Stimulated activated CD8-positive, alpha-beta memory T cell treated with anti-CD3 and anti-CD28 coated beads, Interleukin-12 subunit alpha, Interleukin-12 subunit beta, amount 100 ng/mL, for 24 hours (primary cell): ENCODE results near the gene CYP1A2.

ENCODE experiments used
- DNase-seq: peaks from one replicate; pipeline ENCODE4 v3.0.0-alpha.2; 2020; ENCODE audit errors: extremely low read depth

The CYP1A2 gene

DNA sequence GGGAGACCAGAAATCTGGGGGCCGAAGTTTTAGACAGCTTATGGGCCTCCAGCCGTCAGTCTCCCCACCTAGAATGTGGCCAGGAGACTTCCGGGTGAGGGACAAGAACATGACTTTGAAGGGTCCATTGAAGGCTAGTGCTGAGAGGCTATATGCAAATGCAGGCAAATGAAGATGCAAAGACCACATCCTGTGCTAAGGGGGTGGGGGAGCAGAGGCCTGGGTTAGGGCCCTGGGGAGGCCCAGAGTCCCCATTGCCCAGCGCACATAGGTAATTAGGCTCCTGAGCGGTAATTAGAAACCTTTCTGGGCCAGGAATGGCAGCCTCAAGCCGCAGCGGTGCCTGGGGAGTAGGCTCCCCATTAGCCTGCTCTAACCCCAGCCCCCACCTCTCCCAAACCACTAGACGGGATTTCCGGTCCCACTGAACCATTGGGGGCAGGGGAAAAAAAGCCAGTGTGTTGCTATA lies 40.1 kb downstream of the CYP1A2 start:
- no peak for DNase-seq

DNA sequence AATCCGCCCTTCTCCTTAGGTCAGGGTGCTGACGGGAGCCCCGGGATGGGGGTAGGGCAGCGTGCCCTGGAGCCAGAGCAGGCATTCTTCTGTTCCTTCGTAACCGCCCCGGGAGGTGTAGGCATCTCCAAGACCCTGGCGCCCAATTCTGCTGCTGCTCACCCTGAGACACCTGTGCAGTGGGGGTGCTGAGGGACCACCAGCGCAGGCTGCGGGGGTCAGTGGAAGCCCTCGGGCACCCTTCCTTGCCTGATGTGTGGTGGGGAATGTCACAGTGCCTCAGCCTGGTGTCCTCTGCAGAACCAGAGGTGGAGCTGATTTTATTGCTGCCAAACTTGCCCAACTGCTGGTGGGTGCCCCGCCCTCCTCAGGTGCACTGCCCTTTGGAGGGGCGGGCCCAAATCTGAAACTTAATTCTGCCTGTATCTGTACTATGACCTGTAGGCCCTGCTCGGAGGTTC lies 40.6 kb downstream of the CYP1A2 start:
- DNase-seq = no peak

DNA sequence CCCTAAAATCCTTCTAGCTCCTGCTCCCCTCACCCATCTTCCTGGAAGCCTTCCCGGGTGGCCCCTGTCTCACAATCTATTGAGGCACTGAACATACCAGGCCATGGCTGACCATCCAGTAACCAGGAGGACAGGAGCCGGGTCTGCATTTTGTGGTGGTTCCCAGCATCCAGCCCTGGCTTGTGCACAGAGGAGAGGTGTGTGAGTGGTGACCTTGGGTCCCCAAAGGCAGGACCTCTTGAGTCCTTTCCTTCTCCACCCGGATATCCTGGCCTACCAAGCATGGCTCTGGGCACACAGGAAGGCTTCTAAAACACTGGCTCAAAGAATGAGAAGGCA lies 41.1 kb downstream of the CYP1A2 start:
- no peak for DNase-seq

DNA sequence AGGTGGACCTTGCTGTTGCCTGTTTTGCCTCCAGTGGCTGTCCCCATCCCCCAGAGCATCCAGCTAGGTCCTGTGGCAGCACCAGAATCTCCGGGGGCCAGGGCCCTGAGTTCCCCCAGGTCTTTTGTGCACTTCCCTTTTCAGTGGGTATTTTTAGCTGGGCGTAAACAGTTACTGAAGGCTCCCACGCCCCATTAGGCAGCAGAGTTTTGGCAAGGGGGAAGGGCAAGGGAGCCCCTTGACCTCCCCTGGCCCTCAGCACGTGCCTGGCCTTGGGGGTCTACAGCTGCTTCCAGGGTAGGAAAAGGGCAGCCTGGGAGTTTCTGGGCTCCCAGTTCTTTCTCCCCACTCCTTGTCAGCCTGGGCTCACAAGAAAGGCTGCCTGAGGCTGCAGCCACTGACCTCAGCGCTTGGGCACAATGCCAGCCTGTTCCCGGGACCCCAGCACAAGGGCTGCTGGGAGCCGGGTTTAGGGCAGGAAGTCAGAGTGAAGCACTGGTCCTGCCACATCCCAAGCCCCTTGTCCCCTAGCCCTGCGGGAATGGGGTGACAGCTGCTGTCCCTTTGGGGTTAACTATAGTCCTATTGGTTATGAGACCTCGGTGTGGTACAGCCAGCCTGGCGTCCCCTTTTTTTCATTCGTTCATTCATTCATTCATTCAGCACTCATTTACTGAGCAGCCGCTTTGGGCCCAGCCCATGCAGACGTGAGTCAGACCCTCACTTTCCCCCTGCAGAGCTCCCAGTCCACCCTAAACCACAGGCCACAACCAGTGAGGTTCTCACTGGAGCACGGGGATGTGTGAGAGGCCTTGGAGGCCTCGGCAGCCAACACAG lies 41.7 kb downstream of the CYP1A2 start:
- DNase-seq = no peak

DNA sequence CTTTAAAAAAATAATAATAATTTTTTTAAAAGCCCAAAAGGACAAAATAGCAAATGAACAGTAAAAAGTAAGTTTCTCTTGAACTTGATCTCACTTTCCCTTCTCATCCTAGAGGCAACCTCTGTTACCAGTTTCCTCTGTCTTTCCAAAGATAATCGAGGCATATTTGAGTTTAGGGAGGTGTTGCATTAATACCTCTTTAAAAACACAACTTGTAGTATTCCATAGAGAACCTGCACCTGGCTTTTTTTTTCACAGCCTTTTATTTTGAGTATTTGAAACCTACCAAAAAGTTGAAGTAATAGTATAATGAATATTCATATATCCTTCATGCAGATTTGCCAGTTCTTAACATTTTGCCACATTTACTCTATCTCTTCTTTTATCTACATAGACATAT lies 42.4 kb downstream of the CYP1A2 start:
- no peak for DNase-seq

DNA sequence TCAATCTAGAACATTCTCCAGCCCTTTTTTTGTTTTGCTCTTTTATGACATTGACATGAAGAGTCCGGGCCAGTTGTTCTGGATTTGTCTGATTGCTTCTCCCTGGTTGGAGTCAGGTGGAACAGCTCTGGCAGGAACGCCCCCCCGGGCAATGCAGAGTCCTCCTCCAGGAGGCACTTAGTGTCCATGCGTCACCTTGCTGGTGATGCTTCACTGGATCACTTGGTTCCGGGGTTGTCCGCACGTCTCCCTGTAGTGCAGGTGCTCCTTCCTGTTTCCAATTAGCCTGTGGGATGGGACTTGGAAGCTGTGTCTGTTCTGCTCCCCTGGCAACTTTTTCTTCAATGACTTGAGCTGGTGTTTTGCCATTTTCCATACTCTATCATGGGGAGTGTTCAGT lies 43.0 kb downstream of the CYP1A2 start:
- DNase-seq = no peak

DNA sequence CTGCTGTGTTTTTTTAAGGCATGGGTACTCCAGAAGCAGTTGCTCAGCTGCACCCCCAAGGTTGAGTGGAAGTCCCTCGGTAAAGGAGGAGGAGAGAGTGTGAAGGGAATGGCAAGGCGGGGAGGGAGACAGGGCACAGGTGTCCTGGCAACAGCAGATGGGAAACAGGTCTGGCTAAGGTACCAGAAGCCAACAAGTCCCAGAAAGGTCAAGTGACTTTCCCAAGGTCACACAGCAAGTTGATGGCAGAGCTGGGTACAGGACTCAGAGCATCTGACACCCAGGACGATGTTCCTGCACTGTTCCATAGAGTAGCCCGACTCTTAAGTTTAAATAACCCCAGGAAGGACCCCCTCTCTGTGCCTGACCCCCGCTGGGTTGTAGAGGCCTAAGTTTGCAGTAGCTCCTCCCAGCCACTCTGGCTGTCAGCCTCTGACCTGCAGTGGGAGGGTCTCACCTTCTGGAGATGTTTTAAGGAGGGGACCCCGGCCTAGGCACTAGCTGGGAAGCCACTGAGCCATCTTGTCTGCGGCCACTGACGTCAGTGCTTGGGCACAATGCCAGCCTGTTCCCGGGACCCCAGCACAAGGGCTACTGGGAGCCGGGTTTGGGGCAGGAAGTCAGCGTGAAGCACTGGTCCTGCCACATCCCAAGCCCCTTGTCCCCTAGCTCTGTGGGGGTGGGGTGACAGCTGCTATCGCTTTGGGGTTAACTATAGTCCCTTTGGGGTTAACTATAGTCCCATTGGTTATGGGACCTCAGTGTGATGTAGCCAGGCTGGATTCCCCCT lies 43.8 kb downstream of the CYP1A2 start:
- DNase-seq = no peak

DNA sequence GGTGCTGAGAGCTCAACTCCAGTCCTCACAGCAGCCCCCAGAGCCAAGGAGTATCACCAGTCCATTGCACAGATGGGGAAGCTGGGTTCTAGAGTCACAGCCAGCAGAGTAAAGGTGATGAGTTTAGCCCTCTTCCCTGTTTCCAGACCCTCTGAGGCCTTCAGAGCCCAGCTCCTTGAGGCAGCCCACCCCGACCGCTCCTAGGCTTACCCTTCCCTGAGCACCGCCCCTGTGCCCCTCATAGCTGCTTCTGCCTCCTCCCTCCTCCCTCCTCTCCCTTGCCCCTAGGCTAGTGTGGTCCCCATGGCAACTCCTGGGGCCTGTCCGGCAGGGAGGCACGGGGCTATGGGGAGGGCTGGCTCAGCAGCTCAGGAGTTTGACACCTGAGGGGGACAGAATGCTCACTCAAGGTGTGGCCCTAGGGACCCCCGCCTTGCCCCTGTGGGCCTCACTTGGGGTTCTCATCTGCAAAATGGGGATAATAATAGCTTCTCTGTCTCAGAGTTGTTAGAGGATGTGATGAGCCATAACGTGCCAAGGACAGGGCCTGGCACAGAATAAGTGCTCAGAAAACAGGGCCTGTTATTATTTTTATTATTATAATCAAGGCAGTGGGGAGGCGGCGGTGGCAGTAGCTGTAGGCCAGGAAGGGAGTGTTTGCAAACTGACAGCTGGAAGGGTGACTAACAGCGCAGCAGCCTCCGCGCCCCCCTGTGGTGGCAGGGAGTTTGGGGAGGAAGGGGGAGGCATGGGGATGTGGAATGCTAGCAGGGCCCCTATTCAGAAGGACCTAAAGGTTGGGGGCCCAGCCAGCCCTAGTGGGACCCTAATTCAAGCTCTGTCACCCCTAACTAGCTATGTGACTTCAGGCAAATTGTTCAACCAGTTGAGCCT lies 44.7 kb downstream of the CYP1A2 start:
- DNase-seq = no peak

DNA sequence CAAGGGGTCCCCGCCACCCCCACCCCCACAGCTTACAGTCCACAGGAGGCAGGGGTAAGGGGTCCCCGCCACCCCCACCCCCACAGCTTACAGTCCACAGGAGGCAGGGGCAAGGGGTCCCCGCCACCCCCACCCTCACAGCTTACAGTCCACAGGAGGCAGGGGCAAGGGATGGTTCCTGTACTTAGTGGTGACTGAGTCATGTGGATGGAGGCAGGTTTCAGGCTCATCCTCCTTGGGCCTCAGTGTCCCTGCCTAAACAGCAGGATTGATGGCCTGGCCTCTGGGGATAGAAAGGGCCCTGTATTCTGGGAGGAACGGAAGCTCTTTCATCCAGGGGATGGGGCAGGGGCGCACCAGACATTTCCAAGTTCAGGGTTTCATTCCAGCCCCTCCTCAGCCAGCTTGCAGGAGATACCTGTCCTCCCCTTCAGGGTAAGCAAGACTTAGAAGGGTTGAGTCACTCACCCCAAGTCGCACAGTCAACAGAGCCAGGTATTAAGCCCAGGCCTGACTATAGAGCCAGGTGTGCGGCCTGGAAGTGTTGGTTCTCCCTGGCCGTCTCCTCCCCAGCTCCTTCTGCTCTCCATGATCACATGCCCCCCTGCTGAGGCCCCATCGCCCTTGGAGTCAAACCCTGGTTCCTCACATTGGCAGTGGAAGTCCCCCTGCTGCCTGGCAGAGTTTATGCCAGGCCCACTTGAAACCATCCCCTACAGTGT lies 45.8 kb downstream of the CYP1A2 start:
- DNase-seq = no peak

DNA sequence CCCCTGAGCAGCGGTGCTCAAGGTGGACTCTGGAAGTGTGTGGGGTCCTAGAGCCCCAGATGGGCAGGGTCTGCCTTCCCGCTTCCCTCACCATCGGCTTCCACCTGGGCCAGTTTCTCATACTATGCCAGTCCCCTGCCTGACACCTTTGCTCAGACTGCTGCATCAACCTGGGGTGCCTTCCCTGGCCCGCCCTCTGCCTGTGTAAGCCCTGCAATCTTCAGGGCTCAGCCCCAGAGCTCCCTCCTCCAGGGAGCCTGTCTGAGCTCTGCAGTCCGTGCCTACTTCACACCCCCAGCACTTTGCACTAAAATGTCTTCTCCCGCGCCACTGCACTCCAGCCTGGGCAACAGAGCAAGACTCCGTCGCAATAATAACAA lies 46.3 kb downstream of the CYP1A2 start:
- no peak for DNase-seq

DNA sequence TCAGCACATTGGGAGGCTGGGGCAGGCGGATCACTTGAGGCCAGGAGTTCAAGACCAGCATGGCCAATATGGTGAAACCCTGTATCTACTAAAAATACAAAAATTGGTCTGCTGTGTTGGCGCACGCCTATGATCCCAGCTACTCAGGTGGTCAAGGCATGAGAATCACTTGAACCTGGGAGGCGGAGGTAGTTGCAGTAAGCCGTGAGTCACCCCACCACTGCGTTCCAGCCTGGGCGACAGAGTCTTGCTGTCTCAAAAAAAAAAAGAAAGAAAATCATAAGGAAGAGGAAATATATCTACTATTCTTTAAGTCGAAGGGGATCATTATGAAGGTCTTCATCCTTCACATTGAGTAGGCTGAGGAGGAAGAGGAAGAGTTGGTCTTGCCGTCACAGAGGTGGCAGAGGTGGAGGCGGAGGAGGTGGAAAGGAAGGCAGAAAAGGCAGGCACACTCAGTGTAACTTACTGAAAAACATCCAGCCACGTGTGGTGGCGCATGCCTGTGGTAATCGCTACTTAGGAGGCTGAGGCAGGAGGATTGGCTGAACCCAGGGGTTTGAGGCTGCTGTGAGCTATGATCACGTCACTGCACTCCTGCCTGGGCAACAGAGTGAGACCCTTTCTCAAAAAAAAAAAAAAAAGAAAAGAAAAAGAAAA lies 47.5 kb downstream of the CYP1A2 start:
- no peak for DNase-seq

DNA sequence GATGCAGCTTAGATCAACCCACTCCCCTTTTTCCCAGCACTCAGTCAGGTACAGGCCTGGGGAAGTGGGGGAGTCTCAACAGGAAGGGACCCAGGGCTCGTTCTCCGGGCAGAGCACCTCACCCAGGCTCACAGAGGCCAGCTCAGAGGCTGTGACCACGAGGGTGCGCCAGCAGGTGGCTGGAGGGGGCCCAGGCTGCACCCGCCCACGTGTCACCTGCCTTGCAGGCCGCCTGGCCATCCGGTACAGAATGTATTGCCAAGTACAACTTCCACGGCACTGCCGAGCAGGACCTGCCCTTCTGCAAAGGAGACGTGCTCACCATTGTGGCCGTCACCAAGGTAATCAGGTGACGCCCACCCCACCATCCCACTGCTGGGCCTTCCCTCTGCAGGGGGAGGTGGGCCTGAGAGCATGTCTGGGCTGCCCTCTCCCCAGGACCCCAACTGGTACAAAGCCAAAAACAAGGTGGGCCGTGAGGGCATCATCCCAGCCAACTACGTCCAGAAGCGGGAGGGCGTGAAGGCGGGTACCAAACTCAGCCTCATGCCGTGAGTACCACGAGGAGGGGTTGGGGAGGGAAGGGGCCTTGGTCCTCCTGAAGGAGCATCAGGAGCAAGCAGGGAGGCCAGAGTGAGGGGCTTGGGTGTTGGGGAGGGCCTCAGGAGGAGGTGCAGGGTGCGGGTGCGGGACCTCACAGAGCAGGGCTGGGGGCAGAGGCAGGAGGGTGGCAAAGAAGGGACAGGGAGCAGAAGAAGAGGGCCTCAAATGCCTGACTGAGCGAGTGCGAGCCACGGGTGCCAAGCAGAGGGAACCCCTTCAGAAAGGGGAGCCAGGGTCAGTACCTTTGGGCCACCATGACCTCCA lies 50.0 kb downstream of the CYP1A2 start:
- no peak for DNase-seq

DNA sequence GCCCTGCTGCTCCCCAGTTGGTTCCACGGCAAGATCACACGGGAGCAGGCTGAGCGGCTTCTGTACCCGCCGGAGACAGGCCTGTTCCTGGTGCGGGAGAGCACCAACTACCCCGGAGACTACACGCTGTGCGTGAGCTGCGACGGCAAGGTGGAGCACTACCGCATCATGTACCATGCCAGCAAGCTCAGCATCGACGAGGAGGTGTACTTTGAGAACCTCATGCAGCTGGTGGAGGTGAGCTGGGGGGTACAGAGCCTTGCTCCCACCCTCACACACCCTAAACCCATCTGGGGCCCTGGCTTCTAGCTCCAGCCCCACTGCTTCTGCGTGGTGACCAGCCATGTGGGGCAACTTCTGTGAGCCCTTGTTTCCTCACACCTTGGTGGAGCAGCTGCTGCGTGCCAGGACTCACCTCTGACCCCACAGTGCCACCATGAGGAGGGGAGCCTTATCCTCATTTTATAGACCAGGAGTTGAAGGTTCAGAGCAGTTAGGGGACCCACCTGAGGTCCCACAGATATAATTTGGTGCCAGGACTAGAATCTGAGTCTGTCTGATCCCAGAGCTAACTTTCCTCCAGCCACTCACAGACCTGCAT lies 50.7 kb downstream of the CYP1A2 start:
- DNase-seq = no peak

DNA sequence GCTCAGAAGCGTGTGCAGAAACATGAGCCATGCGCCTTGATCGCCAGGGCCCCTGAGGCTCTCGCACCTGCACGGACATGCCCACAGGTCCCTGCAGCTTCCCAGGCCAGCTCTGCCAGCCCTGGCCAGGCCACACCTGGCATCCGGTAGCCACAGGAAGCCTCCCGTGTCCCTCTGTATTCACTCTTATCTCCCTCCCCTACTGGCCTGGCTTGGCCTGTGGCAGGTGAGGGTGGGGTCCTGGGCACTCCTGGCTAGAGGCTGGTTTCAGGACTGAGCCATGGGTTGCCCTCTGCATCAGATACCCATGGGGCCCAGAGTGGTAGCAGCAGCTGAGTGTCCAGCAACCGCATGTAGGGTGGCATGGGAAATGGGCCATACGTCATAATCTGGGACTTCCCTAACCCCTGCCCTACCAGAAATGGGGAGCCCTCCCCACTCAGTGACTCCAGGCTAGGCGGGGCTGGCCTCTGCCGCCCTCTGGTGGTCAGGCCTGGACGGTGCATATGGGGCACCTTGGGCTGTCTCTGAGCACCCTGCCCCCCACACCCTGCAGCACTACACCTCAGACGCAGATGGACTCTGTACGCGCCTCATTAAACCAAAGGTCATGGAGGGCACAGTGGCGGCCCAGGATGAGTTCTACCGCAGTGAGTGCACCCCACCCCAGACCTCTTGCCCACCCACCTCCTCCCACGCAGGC lies 51.4 kb downstream of the CYP1A2 start:
- DNase-seq = no peak

DNA sequence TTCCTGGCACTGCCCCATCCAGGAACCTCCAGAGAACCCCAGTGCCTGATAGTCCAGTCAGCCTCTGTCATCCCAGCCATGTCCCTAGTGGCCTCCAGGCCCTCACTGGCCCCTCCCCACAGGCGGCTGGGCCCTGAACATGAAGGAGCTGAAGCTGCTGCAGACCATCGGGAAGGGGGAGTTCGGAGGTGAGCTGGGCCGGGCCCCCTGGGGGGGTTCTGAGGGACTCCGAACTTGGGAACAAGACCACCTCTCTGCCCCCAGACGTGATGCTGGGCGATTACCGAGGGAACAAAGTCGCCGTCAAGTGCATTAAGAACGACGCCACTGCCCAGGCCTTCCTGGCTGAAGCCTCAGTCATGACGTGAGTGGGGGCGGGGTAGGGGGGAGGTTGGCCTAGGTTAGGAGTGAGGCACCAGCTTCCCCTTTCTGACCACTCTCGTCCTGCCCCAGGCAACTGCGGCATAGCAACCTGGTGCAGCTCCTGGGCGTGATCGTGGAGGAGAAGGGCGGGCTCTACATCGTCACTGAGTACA lies 52.0 kb downstream of the CYP1A2 start:
- DNase-seq = no peak

DNA sequence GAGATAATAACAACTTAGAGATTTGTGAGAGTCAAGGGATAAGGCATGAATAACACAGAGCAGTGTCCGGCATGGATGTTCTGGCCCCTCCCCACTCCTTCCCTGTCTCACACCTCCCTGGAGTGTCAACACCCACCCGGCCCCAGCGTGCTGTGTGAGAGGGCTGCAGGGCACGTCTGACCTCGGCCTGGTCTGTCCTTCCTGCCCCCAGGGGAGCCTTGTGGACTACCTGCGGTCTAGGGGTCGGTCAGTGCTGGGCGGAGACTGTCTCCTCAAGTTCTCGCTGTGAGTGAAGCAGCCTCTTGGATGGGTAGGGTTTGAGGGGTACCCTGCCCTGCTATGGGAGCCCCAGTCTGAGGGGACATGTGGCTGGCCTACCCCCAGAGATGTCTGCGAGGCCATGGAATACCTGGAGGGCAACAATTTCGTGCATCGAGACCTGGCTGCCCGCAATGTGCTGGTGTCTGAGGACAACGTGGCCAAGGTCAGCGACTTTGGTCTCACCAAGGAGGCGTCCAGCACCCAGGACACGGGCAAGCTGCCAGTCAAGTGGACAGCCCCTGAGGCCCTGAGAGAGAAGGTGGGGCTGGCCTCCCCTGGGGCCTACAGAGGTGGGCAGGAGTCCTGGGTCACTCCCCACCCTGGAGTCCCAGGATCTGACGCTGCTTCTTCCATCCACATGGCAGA lies 52.8 kb downstream of the CYP1A2 start:
- no peak for DNase-seq

DNA sequence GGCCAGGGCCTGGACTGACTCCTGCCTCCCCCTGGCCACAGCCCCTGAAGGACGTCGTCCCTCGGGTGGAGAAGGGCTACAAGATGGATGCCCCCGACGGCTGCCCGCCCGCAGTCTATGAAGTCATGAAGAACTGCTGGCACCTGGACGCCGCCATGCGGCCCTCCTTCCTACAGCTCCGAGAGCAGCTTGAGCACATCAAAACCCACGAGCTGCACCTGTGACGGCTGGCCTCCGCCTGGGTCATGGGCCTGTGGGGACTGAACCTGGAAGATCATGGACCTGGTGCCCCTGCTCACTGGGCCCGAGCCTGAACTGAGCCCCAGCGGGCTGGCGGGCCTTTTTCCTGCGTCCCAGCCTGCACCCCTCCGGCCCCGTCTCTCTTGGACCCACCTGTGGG lies 53.6 kb downstream of the CYP1A2 start:
- DNase-seq = no peak

DNA sequence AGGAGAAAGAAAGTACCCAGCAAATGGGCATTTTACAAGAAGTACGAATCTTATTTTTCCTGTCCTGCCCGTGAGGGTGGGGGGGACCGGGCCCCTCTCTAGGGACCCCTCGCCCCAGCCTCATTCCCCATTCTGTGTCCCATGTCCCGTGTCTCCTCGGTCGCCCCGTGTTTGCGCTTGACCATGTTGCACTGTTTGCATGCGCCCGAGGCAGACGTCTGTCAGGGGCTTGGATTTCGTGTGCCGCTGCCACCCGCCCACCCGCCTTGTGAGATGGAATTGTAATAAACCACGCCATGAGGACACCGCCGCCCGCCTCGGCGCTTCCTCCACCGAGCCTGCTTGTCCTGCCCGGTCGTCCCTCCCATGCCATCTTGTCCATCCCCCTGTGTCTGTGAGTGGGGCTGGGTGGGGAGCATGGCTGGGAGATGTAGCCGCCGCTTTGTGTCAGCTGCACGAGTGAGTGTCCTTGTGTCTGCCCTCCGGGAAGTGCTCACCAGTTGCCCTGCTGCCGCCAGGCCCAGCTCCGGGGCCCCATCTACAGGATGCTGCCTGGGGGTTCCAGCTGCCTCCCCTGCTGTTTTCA lies 54.3 kb downstream of the CYP1A2 start:
- no peak for DNase-seq
